Measurements from ENCODE around the gene MSS51. TPM values are rescaled to one million over a fixed set of nuclear protein-coding genes. Genes with fewer than 3 reads are reported as not detected.

The MSS51 gene
- total RNA-seq, 1 donor from 2014 or later, result 0.59 TPM

Other genes with a start within 250 kb of the MSS51 start
- 44.1 and 63.5 TPM in 2 replicates for gene DNAJC9, start 186.3 kb downstream of the MSS51 start, total RNA-seq
- gene MRPS16, start 180.9 kb downstream of the MSS51 start, total RNA-seq, result 80.8 and 95.5 TPM in 2 replicates
- 0.13 and 0.28 TPM in 2 replicates for gene CFAP70, start 74.7 kb downstream of the MSS51 start, total RNA-seq
- 106 and 131 TPM in 2 replicates for gene ANXA7, start 19.5 kb downstream of the MSS51 start, total RNA-seq
- gene PPP3CB, start 62.5 kb upstream of the MSS51 start, total RNA-seq, result 12.7 and 12.9 TPM in 2 replicates
- gene USP54, start 157.8 kb upstream of the MSS51 start, total RNA-seq, result 5.3 and 5.8 TPM in 2 replicates
- gene MYOZ1, start 207.9 kb upstream of the MSS51 start, total RNA-seq, result not detected in 2 replicates
- not detected in 2 replicates for gene SYNPO2L, start 222.5 kb upstream of the MSS51 start, total RNA-seq